Kidney epithelial cell (primary cell): ENCODE data around the gene DENND1A. TPM values are rescaled to one million over a fixed set of nuclear protein-coding genes. Genes with fewer than 3 reads are reported as not detected.

Experiments used
- DNase-seq: peaks from one replicate; pipeline ENCODE4 v3.0.0-alpha.2; 2010; ENCODE audit warnings: low read depth
- H3K27me3 ChIP-seq: 2 replicates; pipeline ENCODE4 v1.6.0; 2011; ENCODE audit warnings: low read length; ENCODE audit not compliant: control insufficient read depth, insufficient read depth
- H3K36me3 ChIP-seq: 2 replicates; pipeline ENCODE4 v1.5.1; 2011; ENCODE audit warnings: low read length; ENCODE audit not compliant: control insufficient read depth, insufficient read depth
- H3K4me3 ChIP-seq: 2 replicates; pipeline ENCODE4 v1.5.1; 2011; ENCODE audit warnings: low read depth, mild to moderate bottlenecking, control low read depth, low read length
- total RNA-seq: library from RNA; depleted of rRNA; stranded (reverse); fragments of >200 nt; gene quantifications from 2 replicates; pipeline ENCODE4 v1.2.3, GENCODE V29; 2015
- TF ChIP-seq, protein P1 (sequence below): IDR thresholded peaks from 2 replicates; pipeline ENCODE4 v1.5.1; 2011; ENCODE audit warnings: mild to moderate bottlenecking, moderate library complexity, low read length, control low read depth, inconsistent platforms; ENCODE audit not compliant: insufficient read depth, poor library complexity, severe bottlenecking

The DENND1A gene
- total RNA-seq, 1 donor from 2014 or later: 14.5 TPM

DNA sequence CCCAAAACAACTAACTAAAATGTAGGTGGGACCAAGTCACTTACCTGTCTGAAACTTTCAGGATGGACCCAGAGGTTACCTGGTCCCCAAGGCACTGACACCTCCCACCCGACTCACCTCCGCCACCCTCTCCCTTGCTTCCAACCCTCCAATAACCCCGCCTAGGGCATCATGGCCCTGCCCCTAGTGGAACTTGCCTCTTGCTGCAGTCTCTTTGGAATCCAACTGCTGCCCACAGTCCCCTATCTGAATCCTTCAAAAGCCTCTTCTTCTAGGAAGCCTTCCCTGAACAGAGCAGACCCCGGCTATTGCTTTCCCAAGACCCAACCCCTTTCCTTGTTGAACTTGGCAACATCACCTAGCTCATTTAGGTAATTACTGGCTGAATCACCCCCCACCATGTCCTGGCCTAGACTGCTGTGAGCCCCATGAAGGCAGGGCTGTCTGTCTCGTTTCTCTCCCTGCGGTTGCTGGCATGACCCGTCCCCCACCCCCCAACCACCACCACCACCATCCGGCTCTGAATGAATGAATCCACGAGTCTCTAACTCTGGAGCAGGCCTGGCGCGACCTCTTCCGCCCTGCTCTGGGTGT is 564.5 kb downstream of the DENND1A start:
- TF ChIP-seq, protein P1, sequence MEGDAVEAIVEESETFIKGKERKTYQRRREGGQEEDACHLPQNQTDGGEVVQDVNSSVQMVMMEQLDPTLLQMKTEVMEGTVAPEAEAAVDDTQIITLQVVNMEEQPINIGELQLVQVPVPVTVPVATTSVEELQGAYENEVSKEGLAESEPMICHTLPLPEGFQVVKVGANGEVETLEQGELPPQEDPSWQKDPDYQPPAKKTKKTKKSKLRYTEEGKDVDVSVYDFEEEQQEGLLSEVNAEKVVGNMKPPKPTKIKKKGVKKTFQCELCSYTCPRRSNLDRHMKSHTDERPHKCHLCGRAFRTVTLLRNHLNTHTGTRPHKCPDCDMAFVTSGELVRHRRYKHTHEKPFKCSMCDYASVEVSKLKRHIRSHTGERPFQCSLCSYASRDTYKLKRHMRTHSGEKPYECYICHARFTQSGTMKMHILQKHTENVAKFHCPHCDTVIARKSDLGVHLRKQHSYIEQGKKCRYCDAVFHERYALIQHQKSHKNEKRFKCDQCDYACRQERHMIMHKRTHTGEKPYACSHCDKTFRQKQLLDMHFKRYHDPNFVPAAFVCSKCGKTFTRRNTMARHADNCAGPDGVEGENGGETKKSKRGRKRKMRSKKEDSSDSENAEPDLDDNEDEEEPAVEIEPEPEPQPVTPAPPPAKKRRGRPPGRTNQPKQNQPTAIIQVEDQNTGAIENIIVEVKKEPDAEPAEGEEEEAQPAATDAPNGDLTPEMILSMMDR: peak; percentile 30
- Histone ChIP-seq H3K36me3 (no peaks in the 10 kb centered on the region), H3K4me3 (no peak overlapping the region), H3K27me3 (peaks cover 4% of the 10 kb centered on the region)
- DNase-seq: no peak

DNA sequence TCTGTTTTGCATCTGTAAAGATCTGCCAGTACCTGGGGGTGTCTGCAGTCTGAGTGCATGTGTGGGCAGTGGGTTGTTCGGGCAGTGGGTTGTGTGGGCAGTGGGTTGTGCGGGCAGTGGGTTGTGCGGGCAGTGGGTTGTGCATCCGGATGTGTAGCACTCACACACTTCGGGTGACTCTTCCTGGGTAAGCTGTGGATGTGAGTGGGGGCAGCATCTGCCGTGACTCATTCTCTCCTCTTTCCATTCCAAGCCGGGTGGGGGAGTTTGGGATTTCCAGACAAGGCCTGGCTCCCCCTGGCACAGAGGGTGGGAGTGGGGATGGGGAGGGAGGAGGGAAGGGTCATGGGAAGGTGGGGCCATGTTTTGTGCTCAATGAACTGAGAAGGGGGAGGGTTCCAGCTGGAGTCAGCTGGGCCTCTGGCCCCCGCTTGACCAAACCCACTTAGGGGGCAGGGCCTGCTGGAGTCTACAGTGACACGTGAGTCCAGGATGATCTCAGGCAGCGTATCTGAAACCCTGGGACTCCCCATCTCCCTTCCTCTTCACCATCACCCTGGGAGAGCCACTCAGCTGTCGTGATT is 565.6 kb downstream of the DENND1A start:
- Histone ChIP-seq H3K27me3 (no peaks in the 10 kb centered on the region), H3K36me3 (no peaks in the 10 kb centered on the region), H3K4me3 (no peak overlapping the region)
- TF ChIP-seq, protein P1: no peak
- DNase-seq: peak; percentile 89

DNA sequence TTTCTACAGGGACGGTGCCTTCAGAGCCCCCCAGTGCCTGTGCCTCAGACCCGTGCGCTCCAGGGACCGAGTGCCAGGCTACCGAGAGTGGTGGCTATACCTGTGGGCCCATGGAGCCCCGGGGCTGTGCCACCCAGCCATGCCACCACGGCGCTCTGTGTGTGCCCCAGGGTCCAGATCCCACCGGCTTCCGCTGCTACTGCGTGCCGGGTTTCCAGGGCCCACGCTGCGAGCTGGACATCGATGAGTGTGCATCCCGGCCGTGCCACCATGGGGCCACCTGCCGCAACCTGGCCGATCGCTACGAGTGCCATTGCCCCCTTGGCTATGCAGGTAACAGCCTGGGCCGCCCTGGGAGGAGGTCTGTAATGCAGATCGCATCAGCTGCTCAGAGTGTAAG is 567.1 kb downstream of the DENND1A start:
- no peak for DNase-seq
- Histone ChIP-seq H3K36me3 (no peaks in the 10 kb centered on the region), H3K27me3 (no peaks in the 10 kb centered on the region), H3K4me3 (no peak overlapping the region)
- TF ChIP-seq, protein P1: no peak

DNA sequence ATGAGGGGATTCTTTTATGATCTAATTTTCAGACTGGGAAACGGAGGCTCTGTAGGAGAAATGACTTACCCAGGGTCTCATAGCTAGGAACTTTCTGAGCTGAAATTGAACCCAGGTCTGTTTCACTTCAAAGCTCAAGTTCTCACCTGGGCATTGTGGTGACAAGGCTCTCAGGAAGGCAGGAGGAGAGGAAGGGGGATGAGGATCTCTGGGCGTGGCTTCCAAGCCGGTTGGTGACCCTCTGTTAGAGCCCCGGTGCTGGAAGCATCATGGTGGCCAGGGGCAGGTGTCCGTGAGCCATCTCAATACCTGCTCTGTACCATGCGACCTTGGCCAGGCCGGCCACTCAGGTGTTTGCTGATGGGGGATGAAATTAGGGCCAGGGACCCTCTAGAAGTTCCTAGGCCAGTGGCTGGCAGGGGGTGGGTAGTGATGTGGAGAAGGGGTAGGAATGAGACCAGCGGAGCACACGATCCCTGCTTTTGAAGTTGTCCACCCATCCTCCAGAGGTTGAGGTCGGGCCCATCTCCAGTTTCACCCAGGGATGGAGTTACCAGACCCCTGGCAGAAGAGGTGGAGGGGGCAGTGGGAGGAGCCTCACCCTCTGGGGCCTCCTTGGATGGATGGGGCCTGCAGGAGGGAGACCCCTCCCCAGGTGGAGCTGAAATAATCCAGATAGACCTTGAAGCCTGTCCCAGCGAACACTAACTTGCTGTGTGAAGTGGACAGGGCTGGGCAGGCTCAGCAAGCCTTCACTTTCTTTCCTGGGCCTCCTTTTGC is 568.0 kb downstream of the DENND1A start:
- DNase-seq: no peak
- TF ChIP-seq, protein P1: no peak
- Histone ChIP-seq H3K36me3 (no peaks in the 10 kb centered on the region), H3K4me3 (no peak overlapping the region), H3K27me3 (peaks cover 4% of the 10 kb centered on the region)

DNA sequence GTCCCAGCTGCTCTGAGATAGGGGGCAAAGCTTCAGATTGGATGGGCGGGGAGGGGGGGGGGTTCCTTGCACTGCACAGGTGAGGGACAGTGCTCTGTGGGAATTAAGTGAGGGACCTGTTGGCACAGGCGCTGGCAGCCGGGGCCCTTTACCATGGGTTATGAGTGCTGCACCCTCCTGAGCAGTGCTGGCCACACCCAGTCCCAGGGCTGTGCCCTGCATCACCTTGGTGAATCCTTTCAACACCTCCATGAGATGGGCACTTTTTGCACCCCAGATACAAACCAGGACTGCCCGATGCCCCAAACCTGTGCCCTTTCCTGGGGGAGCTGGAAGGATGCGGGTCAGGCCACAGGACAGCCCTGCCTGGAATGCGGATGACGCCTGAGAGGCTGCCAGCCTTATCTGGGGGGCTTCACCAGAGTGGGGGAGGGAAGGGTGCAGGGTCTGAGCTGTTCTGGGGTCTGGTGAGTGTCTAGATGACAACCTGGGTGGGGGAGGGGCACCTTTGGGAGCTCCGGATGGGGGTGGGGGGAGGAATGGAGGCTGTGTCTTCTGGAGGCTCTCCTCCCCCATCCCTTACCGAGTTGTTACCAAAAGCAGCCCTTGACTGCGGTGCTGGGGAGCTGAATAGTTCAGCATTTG is 568.7 kb downstream of the DENND1A start:
- TF ChIP-seq, protein P1: no peak
- Histone ChIP-seq H3K27me3 (peaks cover 10% of the 10 kb centered on the region), H3K4me3 (no peak overlapping the region), H3K36me3 (no peaks in the 10 kb centered on the region)
- no peak for DNase-seq
